Measurements from ENCODE around the gene OR4C5.
"Not testable (repeated sequence)": the region's sequence is repeated elsewhere in the genome, so short reads cannot be mapped to it uniquely, and the experiment has no call there.

OR4C5 gene

GRCh38 chr11:48366365-48366764, at the start of gene OR4C5:
Gene OR4C5, minus strand, starts transcription at chr11:48366465. Its CDS starts 0 bp downstream, at chr11:48366465.
- DNase-seq (ENCODE audit: low read depth) = no peak

- DNase-seq (ENCODE audit: low read depth) = no peak
These were observed 18.4 kb upstream of the OR4C5 start for GRCh38 chr11:48384670-48385069.

- DNase-seq (ENCODE audit: low read depth) = not testable (repeated sequence)
These were observed 17.9 kb upstream of the OR4C5 start for GRCh38 chr11:48384151-48384550.

- DNase-seq (ENCODE audit: low read depth) = not testable (repeated sequence)
These were observed 5.0 kb downstream of the OR4C5 start for GRCh38 chr11:48361289-48361688.

GRCh38 chr11:48354677-48355076, 11.6 kb downstream of the OR4C5 start:
- no peak for DNase-seq (ENCODE audit: low read depth)

GRCh38 chr11:48354013-48354412, 12.3 kb downstream of the OR4C5 start:
- no peak for DNase-seq (ENCODE audit: low read depth)

- not testable (repeated sequence) for DNase-seq (ENCODE audit: low read depth)
These were observed 20.0 kb downstream of the OR4C5 start for GRCh38 chr11:48346286-48346685.

GRCh38 chr11:48342505-48342904, 23.8 kb downstream of the OR4C5 start:
- DNase-seq (ENCODE audit: low read depth) = not testable (repeated sequence)

- DNase-seq (ENCODE audit: low read depth) = no peak
These were observed 24.8 kb downstream of the OR4C5 start for GRCh38 chr11:48341466-48341865.

GRCh38 chr11:48324620-48325019, 41.6 kb downstream of the OR4C5 start, which contains the start of gene OR4C3:
Gene OR4C3, plus strand, starts transcription at chr11:48324920. Its CDS starts 102 bp downstream, at chr11:48325022.
- DNase-seq (ENCODE audit: low read depth) = not testable (repeated sequence)

GRCh38 chr11:48319813-48320212, 46.5 kb downstream of the OR4C5 start:
- DNase-seq (ENCODE audit: low read depth) = not testable (repeated sequence)
